GM23338 (cell line): Measurements from ENCODE around the gene PHKG2.

Experiments used
- CREB1 ChIP-seq: fragments of 250-450 bp; sonication (Bioruptor Pico); IDR thresholded peaks from 2 replicates; pipeline ENCODE4 v1.5.0; 2020; ENCODE audit warnings: low read depth, mild to moderate bottlenecking, moderate library complexity
- CTCF ChIP-seq, 2 experiments: fragments of 200-600 bp in 1 of 2; sonication (generic) in 1 of 2; conservative IDR thresholded peaks; 2 replicates each; pipeline versions ENCODE4 v1.5.1 to v1.6.1; 2016 to 2017; ENCODE audit warnings: antibody characterized with exemption in 2 of 2, low read depth in 2 of 2, mild to moderate bottlenecking in 2 of 2, moderate library complexity in 1 of 2
- ETS1 ChIP-seq: IDR thresholded peaks from 2 replicates; pipeline ENCODE4 v1.6.1; 2016; ENCODE audit warnings: antibody characterized with exemption
- EZH2 ChIP-seq: fragments of 200-600 bp; sonication (generic); IDR thresholded peaks from one replicate; pipeline ENCODE4 v1.8.0; 2017; ENCODE audit warnings: antibody characterized with exemption, mild to moderate bottlenecking, low read depth; ENCODE audit not compliant: unreplicated experiment
- EZH2phosphoT487 ChIP-seq: fragments of 200-600 bp; sonication (generic); IDR thresholded peaks from one replicate; pipeline ENCODE4 v1.8.1; 2018; ENCODE audit warnings: antibody characterized with exemption; ENCODE audit not compliant: unreplicated experiment
- JUNB ChIP-seq: IDR thresholded peaks from one replicate; pipeline ENCODE4 v1.6.1; 2016; ENCODE audit warnings: antibody characterized with exemption; ENCODE audit not compliant: unreplicated experiment
- NANOG ChIP-seq: IDR thresholded peaks from 2 replicates; pipeline ENCODE4 v1.6.1; 2016; ENCODE audit warnings: antibody characterized with exemption, borderline replicate concordance
- POLR2AphosphoS5 ChIP-seq: IDR thresholded peaks from 2 replicates; pipeline ENCODE4 v1.6.1; 2016; ENCODE audit warnings: antibody characterized with exemption, low read depth
- REST ChIP-seq: IDR thresholded peaks from one replicate; pipeline ENCODE4 v1.6.1; 2018; ENCODE audit warnings: antibody characterized with exemption; ENCODE audit not compliant: unreplicated experiment
- STAT1 ChIP-seq: IDR thresholded peaks from one replicate; pipeline ENCODE4 v1.6.1; 2016; ENCODE audit warnings: antibody characterized with exemption; ENCODE audit not compliant: unreplicated experiment
- ZNF114 ChIP-seq: fragments of 250-450 bp; sonication (Bioruptor Pico); IDR thresholded peaks from 2 replicates; pipeline ENCODE4 v1.5.0; 2020; ENCODE audit warnings: mild to moderate bottlenecking, moderate library complexity
- ZNF331 ChIP-seq: fragments of 250-450 bp; sonication (Bioruptor Pico); IDR thresholded peaks from 2 replicates; pipeline ENCODE4 v1.5.0; 2020; ENCODE audit warnings: low read depth, mild to moderate bottlenecking, moderate library complexity
- ZNF462 ChIP-seq: fragments of 250-450 bp; sonication (Bioruptor Pico); IDR thresholded peaks from 2 replicates; pipeline ENCODE4 v1.5.0; 2020; ENCODE audit warnings: mild to moderate bottlenecking, moderate library complexity

GRCh38 chr16:30737794-30738648 lies 10.2 kb upstream of the PHKG2 start:
- TF ChIP-seq CTCF (conservative IDR thresholded peaks at IDR 0.05; ENCODE audit: low read depth in 2 of 2): no peak
- no peak for TF ChIP-seq EZH2phosphoT487
- TF ChIP-seq ZNF331 (CRISPR knock-in tag): no peak
- TF ChIP-seq POLR2AphosphoS5: no peak
- TF ChIP-seq CREB1 (CRISPR knock-in tag): no peak
- no peak for TF ChIP-seq EZH2
- no peak for TF ChIP-seq ETS1
- TF ChIP-seq JUNB: no peak
- no peak for TF ChIP-seq REST
- TF ChIP-seq ZNF114 (CRISPR knock-in tag): no peak
- TF ChIP-seq NANOG: no peak
- no peak for TF ChIP-seq STAT1
- no peak for TF ChIP-seq ZNF462 (CRISPR knock-in tag)
